ENCODE results near the gene ST7. TPM values are rescaled to one million over a fixed set of nuclear protein-coding genes. Genes with fewer than 3 reads are reported as not detected.

The ST7 gene
- polyA plus RNA-seq, 1 donor from 2014 or later = 76.8 TPM

DNA sequence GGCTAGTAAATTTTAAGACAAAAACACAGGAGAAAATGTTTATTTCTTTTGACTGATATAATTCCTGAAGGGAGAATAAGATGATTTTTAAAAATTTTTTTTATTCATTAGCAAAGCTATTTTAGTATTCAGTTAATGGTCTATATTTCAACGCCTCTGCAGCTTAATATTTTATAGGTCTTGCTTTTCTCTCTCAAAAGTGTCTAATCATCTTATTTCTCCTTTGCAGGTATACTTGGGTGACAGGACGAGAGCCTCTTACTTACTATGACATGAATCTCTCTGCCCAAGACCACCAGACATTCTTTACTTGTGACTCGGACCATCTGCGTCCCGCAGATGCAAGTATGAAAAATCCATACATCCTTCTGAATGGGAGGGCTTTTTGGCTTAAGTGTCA, 177.0 kb downstream of the ST7 start:
- TF ChIP-seq EZH2 (IDR thresholded peaks at IDR 0.05; ENCODE audit: borderline replicate concordance, insufficient read depth, low read length, poor library complexity, severe bottlenecking) (no peak), MXI1 (conservative IDR thresholded peaks at IDR 0.05; ENCODE audit: poor library complexity, severe bottlenecking) (no peak), SMC3 (conservative IDR thresholded peaks at IDR 0.05; ENCODE audit: poor library complexity) (no peak), REST (IDR thresholded peaks at IDR 0.05; ENCODE audit: borderline replicate concordance) (no peak), CTCF (IDR thresholded peaks at IDR 0.05; ENCODE audit: poor library complexity, severe bottlenecking) (no peak), TAF1 (IDR thresholded peaks at IDR 0.05; ENCODE audit: low read depth) (no peak), POLR2AphosphoS5 (IDR thresholded peaks at IDR 0.05) (no peak), RAD21 (conservative IDR thresholded peaks at IDR 0.05) (no peak), EP300 (conservative IDR thresholded peaks at IDR 0.05; ENCODE audit: poor library complexity, severe bottlenecking) (no peak)
- Histone ChIP-seq H3K9ac (ENCODE audit: low read length) (no peak overlapping the region), H3K36me3 (ENCODE audit: insufficient read depth, low read length) (peaks cover 1% of the 10 kb centered on the region), H3K9me2 (ENCODE audit: insufficient read depth, low read length) (no peaks in the 10 kb centered on the region), H3K27me3 (ENCODE audit: insufficient read depth, low read depth, low read length) (no peaks in the 10 kb centered on the region), H3K4me2 (ENCODE audit: low read length) (no peak overlapping the region), H3K4me3 (ENCODE audit: low read length) (no peak overlapping the region), H3K79me2 (replicated peaks; ENCODE audit: insufficient read depth, low read length) (peaks cover 6% of the 10 kb centered on the region), H2AFZ (ENCODE audit: low read depth, low read length) (no peak overlapping the region), H3F3A (ENCODE audit: insufficient read depth, low read length, poor library complexity, severe bottlenecking) (no peaks in the 10 kb centered on the region), H4K20me1 (ENCODE audit: insufficient read depth) (no peaks in the 10 kb centered on the region), H3K9me3 (ENCODE audit: low read length) (no peaks in the 10 kb centered on the region), H3K27ac (ENCODE audit: low read length) (no peak overlapping the region)

DNA sequence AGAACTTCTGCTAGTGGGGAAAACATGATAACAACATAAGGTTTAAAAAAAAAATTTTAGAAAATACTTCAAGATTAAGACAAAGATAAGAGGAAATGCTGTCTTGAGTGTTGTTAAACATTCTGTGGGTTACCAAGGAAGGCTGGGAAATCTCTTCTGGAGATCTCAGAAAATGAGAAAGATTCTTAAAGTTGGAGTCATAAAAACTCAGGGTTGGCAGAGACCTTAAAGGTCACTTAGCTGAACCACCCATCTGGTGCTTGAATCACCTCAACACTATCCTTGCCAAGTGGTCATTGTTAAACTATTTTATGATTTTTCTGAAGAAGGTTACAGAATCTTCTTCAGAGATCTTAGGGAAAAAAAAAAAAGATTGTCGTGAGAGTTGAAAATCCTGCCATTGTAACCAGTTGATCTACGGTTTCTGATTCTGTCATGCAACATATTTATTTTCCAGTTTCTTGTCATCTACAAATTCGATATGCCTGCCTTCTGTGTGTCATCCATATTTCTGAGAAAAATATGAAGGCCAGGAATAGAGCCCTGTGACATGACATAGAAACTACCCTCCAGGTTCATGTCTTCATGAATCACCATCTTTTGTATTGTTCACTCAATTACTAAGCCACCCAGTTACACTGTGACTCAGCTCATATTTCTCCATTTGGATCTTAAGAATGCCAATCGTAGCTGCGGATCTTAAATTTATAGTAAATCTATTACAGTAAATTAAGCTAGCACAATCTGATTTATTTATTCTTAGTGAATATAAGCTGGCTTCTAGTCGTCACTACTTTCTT, 179.2 kb downstream of the ST7 start:
- H3K9ac ChIP-seq (ENCODE audit: low read length) = no peak overlapping the region
- no peaks in the 10 kb centered on the region for H4K20me1 ChIP-seq (ENCODE audit: insufficient read depth)
- H3K9me2 ChIP-seq (ENCODE audit: insufficient read depth, low read length) = no peaks in the 10 kb centered on the region
- no peaks in the 10 kb centered on the region for H3K79me2 ChIP-seq (replicated peaks; ENCODE audit: insufficient read depth, low read length)
- H2AFZ ChIP-seq (ENCODE audit: low read depth, low read length) = no peak overlapping the region
- no peak overlapping the region for H3K4me3 ChIP-seq (ENCODE audit: low read length)
- no peaks in the 10 kb centered on the region for H3K27me3 ChIP-seq (ENCODE audit: insufficient read depth, low read depth, low read length)
- H3K4me2 ChIP-seq (ENCODE audit: low read length) = no peak overlapping the region
- H3K36me3 ChIP-seq (ENCODE audit: insufficient read depth, low read length) = peaks cover 13% of the 10 kb centered on the region
- no peaks in the 10 kb centered on the region for H3K9me3 ChIP-seq (ENCODE audit: low read length)
- no peaks in the 10 kb centered on the region for H3F3A ChIP-seq (ENCODE audit: insufficient read depth, low read length, poor library complexity, severe bottlenecking)
- TF ChIP-seq MXI1 (conservative IDR thresholded peaks at IDR 0.05; ENCODE audit: poor library complexity, severe bottlenecking) (no peak), RAD21 (conservative IDR thresholded peaks at IDR 0.05) (no peak), EZH2 (IDR thresholded peaks at IDR 0.05; ENCODE audit: borderline replicate concordance, insufficient read depth, low read length, poor library complexity, severe bottlenecking) (no peak), POLR2AphosphoS5 (IDR thresholded peaks at IDR 0.05) (no peak), EP300 (conservative IDR thresholded peaks at IDR 0.05; ENCODE audit: poor library complexity, severe bottlenecking) (no peak), REST (IDR thresholded peaks at IDR 0.05; ENCODE audit: borderline replicate concordance) (no peak), TAF1 (IDR thresholded peaks at IDR 0.05; ENCODE audit: low read depth) (no peak)
- H3K27ac ChIP-seq (ENCODE audit: low read length) = no peak overlapping the region
